ENCODE results near the gene UBE2J2.

Gene UBE2J2

DNA sequence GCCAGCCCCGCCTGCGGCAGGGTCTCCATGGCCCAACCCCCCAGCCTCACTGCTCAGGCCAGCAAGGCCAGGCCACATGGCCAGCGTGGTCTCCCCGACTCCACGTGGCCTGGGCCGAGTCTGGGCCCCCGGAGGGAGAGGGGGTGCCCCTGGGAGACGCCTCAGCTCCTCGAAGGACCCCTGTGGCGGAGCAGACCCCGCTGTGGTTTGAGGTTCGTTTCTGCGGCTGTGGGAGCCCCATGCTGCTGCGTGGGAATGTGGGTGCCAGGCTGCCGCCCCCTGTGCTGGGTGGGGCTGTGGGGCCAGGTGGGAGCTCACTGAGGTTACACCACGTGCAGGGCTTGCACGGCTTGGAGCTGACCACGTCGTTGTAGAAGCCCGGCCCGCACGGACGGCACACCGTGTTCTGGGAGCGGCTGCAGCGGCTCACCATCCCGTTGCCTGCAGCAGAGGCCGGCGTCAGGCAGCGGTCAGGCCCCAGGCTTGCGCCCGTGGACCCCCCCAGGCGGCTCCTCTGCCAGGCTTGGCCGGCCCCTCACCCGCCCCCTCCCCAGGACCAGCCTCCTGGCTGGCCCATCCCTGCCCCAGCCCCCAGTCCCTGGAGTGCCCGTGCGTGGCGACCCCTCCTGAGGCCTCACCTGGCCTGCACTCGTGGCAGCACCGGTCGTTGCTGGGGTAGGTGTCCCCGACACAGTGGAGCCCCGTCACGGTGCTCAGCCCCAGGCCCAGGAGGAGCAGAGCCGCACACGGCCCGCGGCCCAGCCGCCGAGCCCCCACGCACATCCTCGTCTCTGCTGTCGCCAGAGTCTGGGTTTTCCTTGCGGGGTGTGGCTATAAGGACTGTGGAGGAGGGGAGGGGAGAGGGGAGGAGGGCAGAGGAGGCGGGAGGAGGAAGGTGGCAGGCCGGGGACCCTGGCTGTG, 60.0 kb downstream of the UBE2J2 start, which contains the start of gene TNFRSF4:
Gene TNFRSF4, minus strand, starts transcription at position 809 of the 921 bp plus-strand sequence. Its CDS starts 26 bp downstream, at position 783.
- no peak for TF ChIP-seq ZFX (IDR thresholded peaks at IDR 0.05; ENCODE audit: borderline replicate concordance)
- no peak within 1 kb of the TSS for H3K27ac ChIP-seq

DNA sequence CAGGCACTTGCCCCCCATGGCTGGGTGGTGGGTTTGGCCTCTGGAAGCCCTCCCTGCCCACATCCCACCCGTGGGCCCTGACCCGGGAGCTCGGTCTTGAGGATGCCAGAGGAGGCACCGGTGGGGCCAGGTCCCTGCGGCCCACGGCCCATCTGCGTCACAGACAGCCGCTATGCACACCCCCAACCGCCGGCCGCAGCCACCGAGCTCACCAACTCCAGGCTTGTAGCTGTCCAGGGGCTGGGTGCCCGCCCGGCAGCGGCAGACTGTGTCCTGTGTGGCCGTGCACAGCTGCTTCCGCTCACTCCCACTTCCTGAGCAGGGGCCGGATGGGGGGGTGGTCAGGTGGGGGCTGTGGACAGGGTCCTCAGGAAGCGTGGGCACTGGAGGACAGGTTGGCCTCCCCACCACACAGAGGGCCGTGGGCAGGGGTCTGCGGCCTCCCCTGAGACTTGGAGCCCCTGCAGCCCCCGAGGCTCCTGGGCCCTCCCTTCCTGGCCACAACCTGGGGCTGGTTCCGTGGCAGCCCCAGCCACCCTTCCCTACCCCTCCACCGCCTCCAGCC, 60.8 kb downstream of the UBE2J2 start:
- TF ChIP-seq ZFX (IDR thresholded peaks at IDR 0.05; ENCODE audit: borderline replicate concordance) = no peak
- TF ChIP-seq, protein P1, sequence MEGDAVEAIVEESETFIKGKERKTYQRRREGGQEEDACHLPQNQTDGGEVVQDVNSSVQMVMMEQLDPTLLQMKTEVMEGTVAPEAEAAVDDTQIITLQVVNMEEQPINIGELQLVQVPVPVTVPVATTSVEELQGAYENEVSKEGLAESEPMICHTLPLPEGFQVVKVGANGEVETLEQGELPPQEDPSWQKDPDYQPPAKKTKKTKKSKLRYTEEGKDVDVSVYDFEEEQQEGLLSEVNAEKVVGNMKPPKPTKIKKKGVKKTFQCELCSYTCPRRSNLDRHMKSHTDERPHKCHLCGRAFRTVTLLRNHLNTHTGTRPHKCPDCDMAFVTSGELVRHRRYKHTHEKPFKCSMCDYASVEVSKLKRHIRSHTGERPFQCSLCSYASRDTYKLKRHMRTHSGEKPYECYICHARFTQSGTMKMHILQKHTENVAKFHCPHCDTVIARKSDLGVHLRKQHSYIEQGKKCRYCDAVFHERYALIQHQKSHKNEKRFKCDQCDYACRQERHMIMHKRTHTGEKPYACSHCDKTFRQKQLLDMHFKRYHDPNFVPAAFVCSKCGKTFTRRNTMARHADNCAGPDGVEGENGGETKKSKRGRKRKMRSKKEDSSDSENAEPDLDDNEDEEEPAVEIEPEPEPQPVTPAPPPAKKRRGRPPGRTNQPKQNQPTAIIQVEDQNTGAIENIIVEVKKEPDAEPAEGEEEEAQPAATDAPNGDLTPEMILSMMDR (IDR thresholded peaks at IDR 0.05) = no peak
- H3K27ac ChIP-seq = no peak overlapping the region

DNA sequence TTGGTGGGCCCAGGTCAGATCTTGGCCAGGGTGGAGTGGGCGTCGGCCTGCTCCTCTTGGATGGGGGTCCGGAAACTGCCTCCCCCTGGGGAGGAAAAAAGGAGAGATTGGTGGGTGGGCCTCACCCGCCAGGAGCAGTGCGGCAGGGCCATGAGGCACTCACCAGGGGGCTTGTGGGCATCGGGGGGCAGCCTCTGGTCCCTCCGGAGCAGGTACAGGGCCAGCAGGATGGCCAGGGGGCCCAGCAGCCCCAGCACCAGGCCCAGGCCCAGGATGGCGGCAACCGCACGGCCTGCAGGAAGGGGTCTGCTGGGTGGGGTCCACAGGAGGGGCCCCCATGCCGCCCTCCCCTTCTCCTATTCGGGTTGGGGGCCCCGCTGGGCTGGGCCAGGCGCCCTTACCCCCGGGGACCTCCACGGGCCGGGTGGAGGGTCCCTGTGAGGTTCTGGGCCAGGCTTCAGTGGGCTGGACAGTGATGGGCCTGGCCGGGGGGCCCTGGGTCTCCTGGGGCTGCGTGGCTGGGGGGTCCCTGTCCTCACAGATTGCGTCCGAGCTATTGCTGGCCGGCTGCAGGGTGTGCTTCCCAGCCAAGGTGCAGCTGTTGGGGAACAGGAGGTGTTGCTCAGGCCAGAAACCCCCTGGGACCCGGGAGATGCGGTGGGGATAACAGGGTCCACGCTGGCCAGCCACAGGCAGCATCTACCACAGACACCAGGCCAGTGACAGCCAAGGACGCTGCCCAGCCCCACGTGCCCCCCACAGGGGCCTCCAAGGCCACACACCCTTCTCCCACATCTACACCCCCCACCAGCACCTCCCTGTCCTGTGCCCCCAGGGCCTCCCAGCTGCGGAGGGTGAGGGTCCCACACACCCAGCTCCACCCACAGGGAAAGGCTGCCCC, 61.9 kb downstream of the UBE2J2 start:
- no peak for TF ChIP-seq ZFX (IDR thresholded peaks at IDR 0.05; ENCODE audit: borderline replicate concordance)
- TF ChIP-seq, protein P1 (IDR thresholded peaks at IDR 0.05) = no peak
- no peak overlapping the region for H3K27ac ChIP-seq

DNA sequence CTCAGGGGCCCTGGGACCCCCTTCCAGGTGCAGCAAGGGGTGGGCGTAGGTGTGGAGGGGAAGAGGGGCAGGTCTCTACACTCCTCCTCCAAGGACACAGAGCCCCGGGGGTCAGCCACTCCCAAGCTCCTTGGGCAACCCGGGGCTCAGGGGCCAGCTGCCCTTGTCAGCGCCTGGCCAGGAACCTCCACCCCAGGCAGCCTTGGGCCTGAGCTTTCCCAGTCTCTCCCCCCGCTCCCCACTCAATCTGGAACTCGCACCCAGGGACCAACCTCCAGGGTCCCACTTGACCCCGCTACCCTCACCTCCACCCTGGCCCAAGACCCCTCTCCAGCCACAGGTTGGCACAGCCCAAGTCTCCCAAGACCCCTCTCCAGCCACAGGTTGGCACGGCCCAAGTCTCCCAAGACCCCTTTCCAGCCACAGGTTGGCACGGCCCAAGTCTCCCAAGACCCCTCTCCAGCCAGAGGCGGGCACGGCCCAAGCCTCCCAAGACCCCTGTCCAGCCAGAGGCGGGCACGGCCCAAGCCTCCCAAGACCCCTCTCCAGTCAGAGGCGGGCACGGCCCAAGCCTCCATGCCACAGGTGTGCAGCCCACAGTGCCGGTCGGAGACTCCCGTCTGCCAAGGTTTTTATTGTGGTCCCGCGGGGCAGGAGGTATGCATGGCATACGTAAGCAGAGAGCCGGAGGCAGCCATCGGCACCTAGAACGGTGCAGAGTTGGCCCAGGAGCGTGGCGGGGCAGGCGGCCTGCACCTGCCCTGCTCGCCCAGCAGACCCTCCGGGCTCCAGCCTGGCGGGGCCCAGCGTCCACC, 62.7 kb downstream of the UBE2J2 start:
- no peak overlapping the region for H3K27ac ChIP-seq
- TF ChIP-seq, protein P1 (IDR thresholded peaks at IDR 0.05) = no peak
- TF ChIP-seq ZFX (IDR thresholded peaks at IDR 0.05; ENCODE audit: borderline replicate concordance) = no peak

DNA sequence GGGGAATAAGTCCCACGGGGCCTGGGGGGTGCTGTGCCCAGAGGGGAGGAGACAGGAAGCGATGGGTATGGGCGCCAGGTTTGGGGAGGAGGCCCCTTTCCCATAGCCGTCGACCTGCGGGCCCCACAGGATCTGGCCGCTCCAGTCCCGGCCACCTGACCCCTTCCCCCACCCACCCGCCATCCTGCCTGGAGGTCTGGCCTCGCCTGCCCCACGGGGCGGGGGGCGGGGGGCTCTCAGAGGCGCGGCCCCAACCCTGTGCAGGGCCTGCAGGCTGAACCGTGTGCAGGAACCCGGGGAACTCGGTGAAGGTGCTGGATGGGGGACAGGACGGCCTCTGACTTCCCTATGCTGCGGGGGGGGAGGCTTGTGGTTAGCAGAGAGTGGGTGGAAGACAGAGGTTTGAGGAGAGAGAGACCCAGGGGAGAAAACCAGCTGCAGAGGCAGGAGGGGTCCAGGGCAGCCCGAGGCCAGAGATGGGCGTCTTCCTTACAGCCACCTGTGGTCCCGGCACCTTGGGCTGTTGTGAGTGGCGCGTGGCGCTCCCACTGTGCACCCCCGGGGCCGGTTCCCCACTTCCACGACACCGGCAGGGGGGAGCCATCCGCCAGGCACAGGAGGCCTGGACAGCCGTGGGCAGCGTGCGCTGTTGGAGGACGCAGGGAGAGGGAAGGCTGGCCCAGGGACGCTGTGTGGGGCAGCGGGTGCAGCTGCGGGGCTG, 64.8 kb downstream of the UBE2J2 start:
- no peak overlapping the region for H3K27ac ChIP-seq
- no peak for TF ChIP-seq ZFX (IDR thresholded peaks at IDR 0.05; ENCODE audit: borderline replicate concordance)
- TF ChIP-seq, protein P1 (IDR thresholded peaks at IDR 0.05) = no peak

DNA sequence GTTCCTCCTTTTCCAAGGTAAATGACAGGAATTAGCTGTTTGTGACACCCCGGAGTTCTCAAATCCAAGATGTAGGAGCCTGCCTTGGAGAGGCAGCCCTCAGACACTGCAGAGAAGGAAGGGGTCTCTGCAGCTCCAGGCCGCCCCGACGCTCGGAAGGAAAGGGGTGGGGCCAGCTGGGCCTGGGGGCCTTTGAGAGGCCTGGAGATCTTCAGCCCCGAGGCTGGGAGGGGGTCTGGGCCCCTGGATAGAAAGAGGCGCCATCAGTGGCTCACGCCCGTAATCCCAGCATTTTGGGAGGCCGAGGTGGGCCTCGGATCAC, 66.1 kb downstream of the UBE2J2 start:
- TF ChIP-seq ZFX (IDR thresholded peaks at IDR 0.05; ENCODE audit: borderline replicate concordance) = no peak
- TF ChIP-seq, protein P1 (IDR thresholded peaks at IDR 0.05) = no peak
- no peak overlapping the region for H3K27ac ChIP-seq
